GM10266 (cell line): ENCODE results near the gene NUP98.

ENCODE experiments used
- DNase-seq: peaks from one replicate; pipeline ENCODE4 v3.0.0; 2012; ENCODE audit errors: extremely low spot score
- TF ChIP-seq, protein P1 (sequence below): IDR thresholded peaks from 2 replicates; pipeline ENCODE4 v1.5.1; 2012; ENCODE audit warnings: mild to moderate bottlenecking, low read depth; ENCODE audit not compliant: control insufficient read depth, insufficient read depth; ENCODE audit errors: missing control alignments

Gene NUP98

DNA sequence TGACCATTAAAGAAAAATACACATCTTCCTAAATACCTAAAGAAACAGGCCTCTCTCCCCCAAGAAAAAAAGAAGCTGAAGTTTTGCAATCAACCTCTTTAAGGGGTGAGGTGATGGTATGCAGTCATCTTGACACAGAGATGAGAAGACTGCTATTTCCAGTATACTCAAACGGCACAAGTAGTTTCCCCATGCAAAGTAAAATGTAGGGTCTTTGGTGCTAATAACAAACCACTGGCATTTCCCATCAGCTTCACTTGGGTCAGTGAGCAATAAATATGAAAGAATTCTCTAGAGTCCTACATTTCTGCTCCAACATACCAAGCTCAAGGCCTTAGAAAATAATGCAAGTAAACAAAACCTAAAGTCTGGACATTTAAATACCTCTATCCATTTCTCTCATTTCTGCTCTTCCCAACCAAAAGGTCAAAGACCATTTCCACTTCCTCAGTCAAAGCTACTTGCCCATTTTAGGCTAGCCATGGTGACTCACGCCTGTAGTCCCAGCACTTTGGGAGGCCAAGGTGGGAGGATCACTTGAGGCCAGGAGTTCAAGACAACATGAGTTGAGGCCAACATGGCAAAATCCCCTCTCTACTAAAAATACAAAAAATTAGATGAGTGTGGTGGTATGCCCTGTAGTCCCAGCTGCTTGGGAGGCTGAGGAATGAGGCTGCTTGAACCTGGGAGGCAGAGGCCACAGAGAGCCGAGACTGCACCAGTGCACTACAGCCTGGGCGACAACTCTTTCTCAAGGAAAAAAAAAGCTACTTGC is 86.7 kb downstream of the NUP98 start:
- no peak for DNase-seq
- TF ChIP-seq, protein P1, sequence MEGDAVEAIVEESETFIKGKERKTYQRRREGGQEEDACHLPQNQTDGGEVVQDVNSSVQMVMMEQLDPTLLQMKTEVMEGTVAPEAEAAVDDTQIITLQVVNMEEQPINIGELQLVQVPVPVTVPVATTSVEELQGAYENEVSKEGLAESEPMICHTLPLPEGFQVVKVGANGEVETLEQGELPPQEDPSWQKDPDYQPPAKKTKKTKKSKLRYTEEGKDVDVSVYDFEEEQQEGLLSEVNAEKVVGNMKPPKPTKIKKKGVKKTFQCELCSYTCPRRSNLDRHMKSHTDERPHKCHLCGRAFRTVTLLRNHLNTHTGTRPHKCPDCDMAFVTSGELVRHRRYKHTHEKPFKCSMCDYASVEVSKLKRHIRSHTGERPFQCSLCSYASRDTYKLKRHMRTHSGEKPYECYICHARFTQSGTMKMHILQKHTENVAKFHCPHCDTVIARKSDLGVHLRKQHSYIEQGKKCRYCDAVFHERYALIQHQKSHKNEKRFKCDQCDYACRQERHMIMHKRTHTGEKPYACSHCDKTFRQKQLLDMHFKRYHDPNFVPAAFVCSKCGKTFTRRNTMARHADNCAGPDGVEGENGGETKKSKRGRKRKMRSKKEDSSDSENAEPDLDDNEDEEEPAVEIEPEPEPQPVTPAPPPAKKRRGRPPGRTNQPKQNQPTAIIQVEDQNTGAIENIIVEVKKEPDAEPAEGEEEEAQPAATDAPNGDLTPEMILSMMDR: no peak

- TF ChIP-seq, protein P1: no peak
- no peak for DNase-seq
Observed at GRCh38 chr11:3709977-3710376, 87.4 kb downstream of the NUP98 start.

GRCh38 chr11:3707176-3707575 is 90.2 kb downstream of the NUP98 start:
- TF ChIP-seq, protein P1: no peak
- DNase-seq: no peak

DNA sequence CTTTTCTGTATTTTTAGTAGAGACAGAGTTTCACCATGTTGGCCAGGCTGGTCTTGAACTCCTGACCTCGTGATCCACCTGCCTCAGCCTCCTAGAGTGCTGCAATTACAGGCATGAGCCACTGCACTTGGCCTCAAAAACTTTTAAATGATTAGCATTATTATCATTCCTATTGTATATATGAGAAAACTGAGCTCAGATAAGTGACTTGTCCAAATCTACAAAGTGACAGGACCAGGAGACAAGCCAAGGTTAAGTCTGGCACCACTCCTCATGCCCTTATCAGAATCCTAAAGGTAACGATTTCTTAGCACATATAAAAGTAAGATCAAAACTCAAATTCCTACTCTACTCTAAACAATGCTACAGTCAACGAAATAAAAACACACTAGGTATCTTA is 94.0 kb downstream of the NUP98 start:
- TF ChIP-seq, protein P1: no peak
- DNase-seq: no peak

DNA sequence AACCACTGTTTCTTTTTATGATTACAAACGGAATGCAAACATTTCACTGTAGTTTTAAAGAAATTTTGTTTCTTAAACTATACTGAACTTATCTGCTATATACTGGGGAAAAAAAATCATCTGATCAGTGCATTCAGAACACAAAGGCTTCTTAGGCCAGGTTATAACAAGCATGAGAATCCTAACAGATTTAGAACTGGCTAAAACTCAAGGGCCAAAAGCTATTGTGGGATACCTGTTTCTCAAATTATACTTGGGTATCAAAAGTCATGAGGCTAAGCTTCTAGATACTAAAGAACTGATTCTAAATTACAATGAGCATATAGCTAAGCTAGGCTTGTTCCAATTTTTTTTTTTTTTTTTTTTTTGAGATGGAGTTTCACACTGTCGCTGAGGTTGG is 96.4 kb downstream of the NUP98 start:
- DNase-seq: no peak
- TF ChIP-seq, protein P1: no peak

GRCh38 chr11:3700410-3700809 is 96.9 kb downstream of the NUP98 start:
- TF ChIP-seq, protein P1: no peak

DNA sequence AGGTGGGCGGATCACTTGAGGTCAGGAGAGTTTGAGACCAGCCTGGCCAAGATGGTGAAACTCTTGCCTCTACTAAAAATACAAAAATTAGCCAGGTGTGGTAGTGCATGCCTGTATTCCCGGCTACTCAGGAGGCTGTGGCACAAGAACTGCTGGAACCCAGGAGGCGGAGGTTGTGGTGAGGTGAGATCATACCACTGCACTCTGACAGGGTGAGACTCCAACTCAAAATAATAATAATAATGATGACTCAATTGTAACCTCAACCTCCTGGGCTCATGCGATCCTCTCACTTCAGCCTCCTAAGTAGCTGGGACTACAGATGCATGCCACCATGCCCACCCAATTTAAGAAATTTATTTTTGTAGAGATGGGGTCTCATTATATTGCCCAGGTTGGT is 110.6 kb downstream of the NUP98 start:
- DNase-seq: no peak

More at GRCh38 chr11:3700410-3700809, 96.9 kb downstream of the NUP98 start:
- DNase-seq: no peak

More for the DNA sequence above, 110.6 kb downstream of the NUP98 start:
- TF ChIP-seq, protein P1: no peak
